ENCODE results near the gene LUC7L3.
"Not testable (repeated sequence)": the region's sequence is repeated elsewhere in the genome, so short reads cannot be mapped to it uniquely, and the experiment has no call there.

Gene LUC7L3

GRCh38 chr17:50783905-50784304 lies 64.5 kb downstream of the LUC7L3 start:
- DNase-seq (ENCODE audit: low read depth) = no peak

- DNase-seq (ENCODE audit: low read depth) = no peak
Observed at GRCh38 chr17:50785126-50785525, 65.7 kb downstream of the LUC7L3 start.

DNA sequence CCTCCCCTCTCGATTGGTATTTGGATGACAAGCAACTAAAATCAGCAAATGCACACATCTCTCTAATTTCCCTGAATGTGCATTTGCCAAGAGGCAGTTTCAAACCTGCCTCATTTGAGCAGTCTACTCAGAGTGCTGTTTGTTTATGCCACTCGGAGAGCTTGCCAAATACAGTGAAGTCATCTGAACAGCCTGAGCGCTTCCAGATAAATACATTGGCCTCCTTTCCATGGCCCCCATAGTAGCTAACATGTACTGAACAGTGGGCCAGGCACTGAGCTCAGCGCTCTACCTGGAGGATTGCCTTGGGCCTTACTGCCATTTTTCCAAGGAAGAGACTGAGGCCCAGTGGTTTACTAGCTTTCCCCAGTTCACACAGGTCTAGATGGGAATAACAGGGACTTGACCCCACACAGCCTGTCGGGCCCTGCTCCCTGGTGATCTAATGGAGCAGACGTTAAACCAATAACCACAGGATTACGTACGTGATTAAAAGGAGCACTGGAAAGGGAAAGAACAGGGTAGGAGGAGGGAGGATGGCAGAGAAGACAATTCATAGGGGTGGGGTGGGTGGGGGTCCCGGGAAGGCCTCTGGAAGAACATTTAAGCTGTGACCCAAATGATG lies 66.7 kb downstream of the LUC7L3 start:
- no peak for DNase-seq (ENCODE audit: low read depth)

- no peak for DNase-seq (ENCODE audit: low read depth)
Observed at GRCh38 chr17:50787106-50787505, 67.7 kb downstream of the LUC7L3 start.

DNA sequence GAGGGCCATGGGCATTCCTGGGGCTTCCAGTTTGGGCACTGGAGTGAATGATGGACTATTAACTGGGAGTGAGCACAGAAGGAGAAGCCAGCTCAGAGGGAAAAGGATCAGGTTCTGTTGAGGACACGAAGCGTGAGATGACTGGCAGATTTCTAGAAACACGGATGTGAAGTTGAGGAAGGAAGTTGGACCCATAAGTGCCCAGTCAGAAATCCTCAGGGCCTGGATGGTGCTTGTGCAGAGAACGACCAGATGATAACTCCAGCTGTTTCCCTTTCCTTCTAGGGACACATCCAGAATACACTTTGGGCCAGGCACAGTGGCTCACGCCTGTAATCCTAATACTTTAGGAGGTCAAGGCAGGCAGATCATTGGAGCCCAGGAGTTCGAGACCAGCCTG lies 71.2 kb downstream of the LUC7L3 start:
- no peak for DNase-seq (ENCODE audit: low read depth)

DNA sequence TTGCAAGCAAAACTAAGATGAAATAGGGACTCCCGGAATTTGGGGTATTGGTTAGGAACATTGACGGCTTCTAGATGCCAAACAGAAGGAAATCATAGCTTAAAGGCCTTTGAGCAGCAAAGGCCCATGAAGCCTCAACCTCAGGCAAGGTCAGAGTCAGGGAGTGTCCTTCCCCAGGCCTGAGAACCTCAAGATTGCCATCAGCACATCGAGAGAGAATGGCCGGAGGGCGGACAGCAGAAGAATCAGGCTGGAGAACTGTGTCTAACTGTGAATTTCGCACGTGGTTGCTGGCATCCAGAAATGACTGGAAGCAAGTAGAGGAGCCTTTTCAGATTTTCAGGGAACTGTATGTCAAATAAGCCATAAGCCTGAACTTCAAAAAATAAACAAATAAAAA lies 72.7 kb downstream of the LUC7L3 start:
- DNase-seq (ENCODE audit: low read depth) = no peak

- no peak for DNase-seq (ENCODE audit: low read depth)
Observed at GRCh38 chr17:50793007-50793406, 73.6 kb downstream of the LUC7L3 start.

DNA sequence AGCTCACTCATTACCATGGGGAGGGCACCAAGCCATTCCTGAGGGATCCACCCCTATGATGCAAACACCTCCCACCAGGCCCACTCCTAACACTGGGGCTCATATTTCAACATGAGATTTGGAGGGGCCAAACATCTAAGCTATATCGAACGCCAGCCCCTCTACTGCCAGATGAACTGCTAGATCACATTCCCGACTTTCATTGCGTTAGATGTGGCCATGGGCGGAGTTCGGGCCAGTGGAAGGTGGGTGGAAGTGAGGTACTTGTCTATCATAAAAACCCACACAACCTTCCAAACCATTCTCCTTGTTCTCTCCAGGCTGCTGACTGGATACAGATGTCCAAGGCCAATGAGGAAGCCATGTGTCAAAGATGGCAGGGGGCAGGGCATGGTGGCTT lies 75.0 kb downstream of the LUC7L3 start:
- no peak for DNase-seq (ENCODE audit: low read depth)

DNA sequence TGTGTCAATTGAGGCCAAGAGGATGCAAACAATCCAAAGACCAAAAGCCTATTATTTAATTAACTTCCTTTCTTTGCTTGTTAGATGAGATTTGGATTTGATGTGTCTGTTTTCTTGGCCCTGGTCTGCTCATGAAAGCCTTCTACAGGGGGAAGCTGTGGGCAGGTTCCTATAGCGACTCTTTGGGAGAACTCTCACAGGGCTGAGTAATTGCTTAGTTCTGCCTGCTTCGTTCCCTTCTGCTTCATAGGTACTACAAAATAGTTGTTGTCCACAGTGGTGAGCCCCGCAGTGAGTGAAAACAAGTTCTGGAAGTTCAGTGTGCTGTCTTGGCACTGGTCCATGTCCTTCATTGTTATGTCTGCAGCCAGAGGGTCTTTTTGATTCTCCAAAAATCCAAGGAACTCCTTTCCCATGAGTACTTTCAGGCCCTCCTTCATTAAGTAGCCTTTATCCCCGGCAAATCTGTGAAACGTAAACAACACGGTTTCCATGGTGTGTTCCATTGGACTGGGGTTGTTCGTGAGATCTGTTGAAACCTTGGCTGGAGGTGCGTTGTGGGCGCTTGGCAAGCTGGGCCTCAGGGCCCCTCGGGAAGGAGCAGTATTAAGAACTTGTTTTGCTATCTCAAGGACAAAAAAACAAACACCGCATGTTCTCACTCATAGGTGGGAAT lies 77.9 kb downstream of the LUC7L3 start:
- DNase-seq (ENCODE audit: low read depth) = no peak

DNA sequence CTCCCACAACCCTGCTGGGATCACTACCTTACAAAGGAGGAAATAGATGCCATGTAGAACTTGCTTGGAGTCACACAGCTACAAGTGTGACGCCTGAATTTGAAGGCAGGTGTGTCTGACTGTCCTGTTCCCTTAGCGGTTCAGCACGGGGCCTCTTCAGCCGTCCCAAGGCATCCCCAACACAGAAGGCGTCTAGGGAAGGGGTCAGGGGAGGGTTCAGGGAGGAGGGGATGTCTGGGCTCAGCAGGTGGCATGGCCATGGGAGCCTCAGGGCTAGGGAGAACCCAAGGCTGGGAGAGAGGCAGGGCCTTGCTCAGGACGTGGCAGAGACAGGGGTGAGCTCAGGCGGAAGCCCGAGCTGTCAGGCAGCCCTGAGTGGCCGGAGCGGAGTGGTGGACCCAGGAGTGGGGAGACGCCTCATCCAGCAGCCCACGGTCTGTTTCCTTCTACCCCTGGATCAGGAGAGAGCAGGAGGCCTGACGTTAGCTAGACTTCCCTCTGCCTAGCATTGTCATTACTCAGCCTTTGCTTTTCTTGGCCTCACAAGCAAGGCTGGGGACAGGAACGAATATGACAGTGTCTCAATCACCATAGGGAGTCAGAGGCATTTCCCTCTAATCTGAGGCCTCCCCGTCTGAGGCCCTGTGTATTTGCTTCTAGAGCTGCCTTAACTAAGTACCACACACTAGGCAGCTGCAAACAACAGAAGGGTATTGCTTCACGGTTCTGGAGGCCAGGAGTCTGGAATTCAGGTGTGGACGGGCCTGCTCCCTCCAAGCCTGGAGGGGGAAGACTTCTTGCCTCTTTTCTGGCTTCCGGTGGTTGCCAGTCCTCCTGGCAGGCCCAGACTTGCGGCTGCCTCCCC lies 79.3 kb downstream of the LUC7L3 start:
- DNase-seq (ENCODE audit: low read depth) = no peak

DNA sequence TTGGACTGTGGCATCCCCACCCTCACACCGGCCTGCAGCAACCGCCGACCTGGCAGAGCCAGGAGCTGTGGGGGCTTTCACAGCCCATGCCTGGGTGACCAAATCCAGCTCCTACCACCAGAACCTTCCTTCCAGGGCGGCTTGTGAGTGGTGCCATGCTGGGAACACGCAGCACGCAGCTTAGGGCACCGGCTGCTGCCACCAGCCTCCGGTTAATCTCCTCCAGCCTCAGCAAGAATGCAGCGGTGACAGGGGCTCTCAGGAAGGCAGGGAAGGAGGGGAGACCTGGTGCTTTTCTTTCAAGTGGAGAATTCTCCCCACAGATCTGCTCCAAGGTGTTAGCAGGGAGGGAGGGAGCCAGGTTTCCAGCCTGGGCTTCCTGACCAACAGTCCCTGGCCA lies 80.2 kb downstream of the LUC7L3 start:
- no peak for DNase-seq (ENCODE audit: low read depth)

- no peak for DNase-seq (ENCODE audit: low read depth)
Observed at GRCh38 chr17:50800196-50800700, 80.8 kb downstream of the LUC7L3 start.

GRCh38 chr17:50802609-50803571 lies 83.5 kb downstream of the LUC7L3 start:
- no peak for DNase-seq (ENCODE audit: low read depth)

DNA sequence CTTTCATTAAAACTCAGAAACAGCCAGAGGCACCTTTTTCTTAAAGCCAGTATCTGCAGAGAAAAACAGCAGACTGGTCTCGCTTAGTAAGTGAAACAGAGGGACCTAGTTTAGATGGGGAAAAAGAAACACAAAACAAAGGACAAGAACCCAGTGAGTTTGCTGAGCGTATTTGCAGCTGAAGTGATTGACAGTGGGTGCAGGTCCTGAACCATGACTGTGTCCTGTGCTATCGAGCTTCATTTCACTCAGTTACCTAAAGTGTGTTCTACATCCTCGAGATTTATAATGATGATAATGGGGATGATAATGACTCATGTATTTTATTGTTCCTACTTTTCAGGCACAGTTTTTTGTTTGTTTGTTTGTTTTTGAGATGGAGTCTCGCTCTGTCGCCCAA lies 84.3 kb downstream of the LUC7L3 start:
- DNase-seq (ENCODE audit: low read depth) = no peak

DNA sequence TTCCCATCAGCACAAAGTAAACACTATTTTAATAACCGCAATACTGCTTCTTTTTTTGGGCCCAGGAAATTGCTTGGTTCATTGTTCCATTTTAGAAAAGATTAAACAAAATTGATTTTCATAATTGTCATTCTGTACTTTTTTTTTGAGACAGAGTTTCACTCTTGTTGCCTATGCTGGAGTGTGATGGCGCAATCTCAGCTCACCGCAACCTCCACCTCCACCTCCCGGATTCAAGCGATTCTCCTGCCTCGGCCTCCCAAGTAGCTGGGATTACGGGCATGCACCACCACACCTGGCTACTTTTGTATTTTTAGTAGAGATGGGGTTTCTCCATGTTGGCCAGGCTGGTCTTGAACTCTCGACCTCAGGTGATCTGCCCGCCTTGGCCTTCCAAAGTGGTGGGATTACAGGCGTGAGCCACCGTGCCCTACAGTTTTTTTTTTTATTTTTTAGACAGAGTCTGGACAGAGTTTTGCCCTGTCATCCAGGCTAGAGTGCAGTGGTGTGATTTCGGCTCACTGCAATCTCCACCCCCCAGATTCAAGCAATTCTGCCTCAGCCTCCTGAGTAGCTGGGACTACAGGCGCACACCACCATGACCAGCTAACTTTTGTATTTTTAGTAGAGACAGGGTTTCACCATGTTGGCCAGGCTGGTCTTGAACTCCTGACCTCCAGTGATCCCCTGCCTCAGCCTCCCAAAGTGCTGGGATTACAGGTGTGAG lies 85.5 kb downstream of the LUC7L3 start:
- DNase-seq (ENCODE audit: low read depth) = not testable (repeated sequence)

GRCh38 chr17:50805486-50805885 lies 86.1 kb downstream of the LUC7L3 start:
- no peak for DNase-seq (ENCODE audit: low read depth)

All from activated T-cell treated with anti-CD3 and anti-CD28 coated beads for 24 hours (primary cell).